Lower leg skin (tissue), 3 donors: ENCODE data around the gene NDFIP1.

Experiments
- CTCF ChIP-seq, 3 donors: fragments of 450-650 bp; IDR thresholded peaks; one replicate each; pipeline ENCODE4 v1.5.1; 2016; ENCODE audit warnings: antibody characterized with exemption in 3 of 3, mild to moderate bottlenecking in 3 of 3, moderate library complexity in 2 of 3
- POLR2A ChIP-seq, 2 donors: fragments of 450-650 bp; IDR thresholded peaks; one replicate each; pipeline ENCODE4 v1.6.1; 2016 to 2017; ENCODE audit warnings: antibody characterized with exemption in 2 of 2, mild to moderate bottlenecking in 1 of 2, moderate library complexity in 1 of 2

GRCh38 chr5:142098275-142098674 lies 10.3 kb upstream of the NDFIP1 start:
- no peak for TF ChIP-seq POLR2A (IDR thresholded peaks at IDR 0.05)
- TF ChIP-seq CTCF (IDR thresholded peaks at IDR 0.05), result no peak
